HepG2 (cell line): ENCODE results near the gene VAT1L. TPM values are rescaled to one million over a fixed set of nuclear protein-coding genes. Genes with fewer than 3 reads are reported as not detected.

Source experiments
- ATAC-seq: fragments of 200-7000 bp; cut with Tn5 transposase; 3 replicates; pipeline ENCODE4 v1.9.1; 2020; ENCODE audit warnings: mild to moderate bottlenecking, moderate library complexity
- BruUV-seq: library from RNA; stranded (reverse); fragments of 400-500 nt; replicated peaks from 2 replicates; lab custom pipeline; 2021; lab: Mats Ljungman, UMichigan
- CTCF ChIA-PET: fragments of 300-600 bp; formaldehyde crosslinking; extraction: SDS; loops from one replicate; lab custom pipeline; 2021; ENCODE audit warnings: low total read pairs, inconsistent platforms, low intra/inter-chr PET ratio; lab: Yijun Ruan, JAX
- POLR2A ChIA-PET: fragments of 350-600 bp; sonication (Branson Sonifier 250); formaldehyde crosslinking; loops from one replicate; lab custom pipeline; 2020; ENCODE audit warnings: antibody characterized with exemption, inconsistent platforms; lab: Yijun Ruan, JAX
- DNase-seq: peaks from one replicate; pipeline ENCODE4 v3.0.0-alpha.2; 2015; ENCODE audit warnings: low spot score
- FAIRE-seq: peaks from 3 replicates; lab custom pipeline; 2011; peaks lifted over from hg19 to GRCh38; lab: Jason Lieb, UNC
- H2AFZ ChIP-seq: one replicate; pipeline ENCODE4 v1.6.1; 2011; ENCODE audit warnings: low read length, inconsistent platforms
- H3K27ac ChIP-seq: fragments of 300-600 bp; 3 replicates; pipeline ENCODE4 v1.8.0; 2011; ENCODE audit warnings: mixed run types, mild to moderate bottlenecking, mixed read lengths, low read length, inconsistent platforms; ENCODE audit not compliant: insufficient read depth; ENCODE audit errors: extremely low read length
- H3K27me3 ChIP-seq, 2 experiments: fragments of 200-600 bp in 1 of 2; 2 replicates in 1 of 2; 3 replicates in 1 of 2; pipeline versions ENCODE4 v1.6.0 to v1.8.0; 2011; ENCODE audit warnings: low read length in 2 of 2, mild to moderate bottlenecking in 2 of 2, moderate library complexity in 2 of 2, inconsistent platforms in 1 of 2; ENCODE audit not compliant: insufficient read depth in 2 of 2, control insufficient read depth in 1 of 2
- H3K36me3 ChIP-seq, 2 experiments: fragments of 200-600 bp in 1 of 2; replicated peaks in 1 of 2; 2 replicates in 1 of 2; 3 replicates in 1 of 2; pipeline versions ENCODE4 v1.5.1 to v1.8.0; 2011; ENCODE audit warnings: low read length in 2 of 2, inconsistent platforms in 1 of 2; ENCODE audit not compliant: insufficient read depth in 2 of 2, control insufficient read depth in 1 of 2
- H3K4me1 ChIP-seq: 2 replicates; pipeline ENCODE4 v1.5.1; 2012; ENCODE audit warnings: low read length, inconsistent platforms; ENCODE audit not compliant: insufficient read depth
- H3K4me2 ChIP-seq: 2 replicates; pipeline ENCODE4 v1.6.0; 2011; ENCODE audit warnings: low read depth, low read length, inconsistent platforms
- H3K4me3 ChIP-seq, 3 experiments: fragments of 200-600 bp in 1 of 3; sonication (generic), shearing (Covaris generic) in 1 of 3; replicated peaks in 1 of 3; 2 replicates each; pipeline ENCODE4 v1.5.1; 2011 to 2016; ENCODE audit warnings: low read length in 3 of 3, inconsistent platforms in 2 of 3, low read depth in 2 of 3, mild to moderate bottlenecking in 2 of 3, control low read depth in 1 of 3, mixed read lengths in 1 of 3; ENCODE audit not compliant: insufficient read depth in 1 of 3
- H3K79me2 ChIP-seq: one replicate; pipeline ENCODE4 v1.6.1; 2011; ENCODE audit warnings: low read length, inconsistent platforms; ENCODE audit not compliant: insufficient read depth
- H3K9ac ChIP-seq: 2 replicates; pipeline ENCODE4 v1.6.0; 2011; ENCODE audit warnings: mild to moderate bottlenecking, low read depth, low read length, inconsistent platforms; ENCODE audit not compliant: insufficient read depth
- H3K9me3 ChIP-seq: 2 replicates; pipeline ENCODE4 v1.5.1; 2012; ENCODE audit warnings: mild to moderate bottlenecking, low read length
- H4K20me1 ChIP-seq: 2 replicates; pipeline ENCODE4 v1.6.0; 2011; ENCODE audit warnings: inconsistent platforms, mild to moderate bottlenecking, low read length, moderate library complexity; ENCODE audit not compliant: insufficient read depth
- BRF2 ChIP-seq: sonication (generic); formaldehyde crosslinking; IDR thresholded peaks from 2 replicates; pipeline ENCODE4 v1.8.1; 2022; ENCODE audit warnings: mild to moderate bottlenecking, missing genetic modification reagents
- NR2C2 ChIP-seq: sonication (generic); formaldehyde crosslinking; IDR thresholded peaks from 2 replicates; pipeline ENCODE4 v1.4.0; 2020; ENCODE audit warnings: missing genetic modification reagents, mild to moderate bottlenecking, moderate library complexity, borderline replicate concordance
- TRIM24 ChIP-seq: sonication (generic); formaldehyde crosslinking; IDR thresholded peaks from 2 replicates; pipeline ENCODE4 v1.8.0; 2022; ENCODE audit warnings: mild to moderate bottlenecking, missing genetic modification reagents
- XBP1 ChIP-seq: sonication (generic); formaldehyde crosslinking; IDR thresholded peaks from 2 replicates; pipeline ENCODE4 v1.5.0; 2020; ENCODE audit warnings: missing genetic modification reagents
- ZBED4 ChIP-seq: sonication (generic); formaldehyde crosslinking; IDR thresholded peaks from 2 replicates; pipeline ENCODE4 v1.4.0; 2020; ENCODE audit warnings: missing genetic modification reagents, borderline replicate concordance
- ZFP82 ChIP-seq: sonication (generic); formaldehyde crosslinking; IDR thresholded peaks from 2 replicates; pipeline ENCODE4 v1.5.1; 2020; ENCODE audit warnings: mild to moderate bottlenecking, missing genetic modification reagents, borderline replicate concordance
- ZNF737 ChIP-seq: sonication (generic); formaldehyde crosslinking; IDR thresholded peaks from 2 replicates; pipeline ENCODE4 v1.5.0; 2020; ENCODE audit warnings: missing genetic modification reagents, mild to moderate bottlenecking, borderline replicate concordance
- ZNF878 ChIP-seq: sonication (generic); formaldehyde crosslinking; IDR thresholded peaks from 2 replicates; pipeline ENCODE4 v1.8.1; 2023; ENCODE audit warnings: mild to moderate bottlenecking, missing genetic modification reagents, moderate library complexity
- WGBS: methylation state at CpG from one replicate; pipeline ENCODE4 v1.1.6; 2017; ENCODE audit warnings: low lambda C conversion rate; 5-methylcytosine and 5-hydroxymethylcytosine counted together
- in situ Hi-C: cut with HindIII; loops from 2 replicates; pipeline ENCODE4 v1.10.0; 2017; ENCODE audit warnings: low pct_unique_long_range_greater_than_20kb; ENCODE audit not compliant: extremely low pct_ligation_motif_present
- intact Hi-C: fragments of 100-400 bp; cut with micrococcal nuclease; formaldehyde crosslinking; loops from one replicate; pipeline ENCODE4 v1.10.0; 2022; ENCODE audit not compliant: unreplicated experiment
- polyA plus RNA-seq, 8 experiments: library from polyadenylated mRNA; depleted of rRNA in 3 of 8; stranded (reverse) in 7 of 8; unstranded in 1 of 8; fragments of >200 nt; fragmentation: Illumina TruSeq in 4 of 8; extraction: Trizol in 4 of 8; gene quantifications; 2 replicates each; pipeline versions ENCODE4 v1.2.1 to v1.2.3, GENCODE V29; 2011 to 2016; ENCODE audit warnings: low read depth in 4 of 8, missing spikeins in 1 of 8, mixed read lengths in 1 of 8; ENCODE audit not compliant: insufficient read depth in 1 of 8
- total RNA-seq, 5 experiments: library from RNA; depleted of rRNA; stranded (reverse); fragments of >200 nt; fragmentation: Illumina TruSeq; extraction: Trizol; gene quantifications; 2 replicates each; pipeline ENCODE4 v1.2.3, GENCODE V29; 2016; ENCODE audit warnings: low read depth in 1 of 5

Gene VAT1L
- total and polyA plus RNA-seq, 2 of the 13 experiments (the other 11 are each of a cell fraction or from before 2014, with no cell fraction given): not detected

GRCh38 chr16:77759821-77760220 is 28.5 kb upstream of the VAT1L start:
- no peak for DNase-seq
- no TSS peak for BruUV-seq
- H3K4me1 ChIP-seq: peaks cover 73% of the 10 kb centered on the region
- H3K9me3 ChIP-seq: no peaks in the 10 kb centered on the region
- no peak overlapping the region for H2AFZ ChIP-seq
- no peak overlapping the region for H3K4me3 ChIP-seq
- no peak overlapping the region for H3K9ac ChIP-seq
- no peaks in the 10 kb centered on the region for H3K27me3 ChIP-seq
- intact Hi-C loops: no loop called here
- no peaks in the 10 kb centered on the region for H4K20me1 ChIP-seq
- 57% methylated on average over 3 of the region's 3 CpGs for WGBS
- H3K79me2 ChIP-seq: no peaks in the 10 kb centered on the region
- H3K27ac ChIP-seq: no peak overlapping the region
- CTCF ChIA-PET: no interaction called here
- no peak for TF ChIP-seq NR2C2
- no peak for TF ChIP-seq ZNF878 (CRISPR knock-in tag)
- TF ChIP-seq ZNF737 (CRISPR knock-in tag): no peak
- no peak for TF ChIP-seq XBP1 (CRISPR knock-in tag)
- TF ChIP-seq ZFP82 (CRISPR knock-in tag): no peak
- no peak for TF ChIP-seq TRIM24 (CRISPR knock-in tag)
- no peak for TF ChIP-seq BRF2 (CRISPR knock-in tag)
- TF ChIP-seq ZBED4: no peak
- no peak overlapping the region for H3K4me2 ChIP-seq
- ATAC-seq: no peak
- in situ Hi-C loops: no loop called here
- FAIRE-seq: no peak
- no peaks in the 10 kb centered on the region for H3K36me3 ChIP-seq
- POLR2A ChIA-PET: no interaction called here
